GM12872 (cell line): Measurements from ENCODE around the gene MLLT1.

ENCODE experiments used
- TF ChIP-seq, protein P1 (sequence below): IDR thresholded peaks from 3 replicates; pipeline ENCODE4 v1.5.1; 2011; ENCODE audit warnings: low read depth, mild to moderate bottlenecking, low read length, moderate library complexity; ENCODE audit not compliant: insufficient read depth

MLLT1 gene

DNA sequence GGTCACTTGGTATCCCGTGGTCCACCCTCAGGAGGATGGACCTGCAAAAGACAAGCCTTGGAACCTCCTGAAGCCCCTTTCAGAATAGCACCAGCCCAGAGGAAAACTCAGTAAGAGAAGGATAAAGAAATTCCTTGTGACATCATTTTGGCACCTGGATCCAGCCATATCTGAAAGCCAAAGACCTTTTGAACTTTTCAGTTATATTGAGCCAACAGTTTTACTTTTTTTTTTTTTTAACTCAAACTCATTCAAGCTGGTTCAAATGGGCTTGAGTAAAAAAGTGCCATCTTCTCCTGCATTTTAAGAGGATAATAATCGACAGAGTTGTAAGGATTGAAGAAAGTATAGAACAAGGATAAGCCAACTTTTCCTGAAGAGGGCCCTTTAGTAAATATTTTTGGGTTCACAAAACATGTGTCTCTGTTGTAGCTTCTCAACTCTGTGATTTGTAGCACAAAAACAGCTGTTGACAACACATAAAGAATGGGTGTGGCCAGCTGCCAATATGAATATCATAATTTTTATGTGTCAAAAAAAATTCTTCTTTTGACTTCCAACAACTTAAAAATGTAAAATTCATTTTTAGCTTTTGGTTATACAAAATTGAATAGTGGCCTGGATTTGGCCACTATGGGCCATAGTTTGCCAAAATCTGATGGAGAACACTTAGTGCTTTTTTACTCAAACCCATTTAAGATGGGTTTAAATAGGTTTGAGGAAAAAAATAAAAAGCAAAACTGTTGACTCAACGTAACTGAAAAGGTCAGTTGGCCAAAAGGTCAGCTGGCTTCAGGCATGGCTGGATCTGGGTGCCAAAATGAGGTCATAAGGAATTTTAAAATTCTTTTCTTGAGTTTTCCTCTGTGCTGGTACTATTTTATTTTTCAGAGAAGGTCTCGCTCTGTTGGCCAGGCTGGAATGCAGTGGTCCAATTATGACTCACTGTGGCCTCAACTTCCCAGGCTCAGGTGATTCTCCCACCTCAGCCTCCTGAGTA lies 93.6 kb downstream of the MLLT1 start:
- TF ChIP-seq, protein P1, sequence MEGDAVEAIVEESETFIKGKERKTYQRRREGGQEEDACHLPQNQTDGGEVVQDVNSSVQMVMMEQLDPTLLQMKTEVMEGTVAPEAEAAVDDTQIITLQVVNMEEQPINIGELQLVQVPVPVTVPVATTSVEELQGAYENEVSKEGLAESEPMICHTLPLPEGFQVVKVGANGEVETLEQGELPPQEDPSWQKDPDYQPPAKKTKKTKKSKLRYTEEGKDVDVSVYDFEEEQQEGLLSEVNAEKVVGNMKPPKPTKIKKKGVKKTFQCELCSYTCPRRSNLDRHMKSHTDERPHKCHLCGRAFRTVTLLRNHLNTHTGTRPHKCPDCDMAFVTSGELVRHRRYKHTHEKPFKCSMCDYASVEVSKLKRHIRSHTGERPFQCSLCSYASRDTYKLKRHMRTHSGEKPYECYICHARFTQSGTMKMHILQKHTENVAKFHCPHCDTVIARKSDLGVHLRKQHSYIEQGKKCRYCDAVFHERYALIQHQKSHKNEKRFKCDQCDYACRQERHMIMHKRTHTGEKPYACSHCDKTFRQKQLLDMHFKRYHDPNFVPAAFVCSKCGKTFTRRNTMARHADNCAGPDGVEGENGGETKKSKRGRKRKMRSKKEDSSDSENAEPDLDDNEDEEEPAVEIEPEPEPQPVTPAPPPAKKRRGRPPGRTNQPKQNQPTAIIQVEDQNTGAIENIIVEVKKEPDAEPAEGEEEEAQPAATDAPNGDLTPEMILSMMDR, result no peak

DNA sequence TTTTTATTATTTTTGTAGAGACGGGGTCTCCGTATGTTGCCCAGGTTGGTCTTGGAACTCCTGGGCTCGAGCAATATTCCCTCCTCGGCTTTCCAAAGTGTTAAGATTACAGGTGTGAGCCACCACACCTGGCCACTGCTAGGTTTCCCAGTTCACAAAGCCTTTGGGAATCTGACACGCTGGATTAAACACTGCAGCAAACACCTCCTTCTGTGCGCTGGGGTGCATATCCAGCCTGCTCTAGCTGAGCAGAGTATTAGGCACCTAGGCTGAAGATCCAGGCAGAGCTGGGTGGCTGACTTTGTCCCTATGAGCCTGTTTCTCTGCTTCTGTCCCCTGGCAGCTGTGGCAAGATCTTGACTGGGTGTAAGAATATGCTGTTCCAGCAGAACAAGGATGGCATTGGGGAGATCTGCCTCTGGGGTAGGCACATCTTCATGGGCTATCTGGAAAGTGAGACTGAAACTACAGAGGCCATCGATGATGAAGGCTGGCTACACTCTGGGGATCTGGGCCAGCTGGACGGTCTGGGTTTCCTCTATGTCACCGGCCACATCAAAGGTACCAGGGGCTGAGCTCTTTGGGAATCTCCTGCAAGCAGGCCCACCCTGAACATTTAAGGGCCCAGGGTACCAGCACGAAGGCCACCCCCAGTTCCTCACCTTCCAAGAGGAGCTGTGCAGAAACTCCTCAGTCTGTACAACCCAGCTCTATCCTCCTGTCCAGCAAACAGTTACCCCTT lies 94.5 kb downstream of the MLLT1 start:
- TF ChIP-seq, protein P1, result no peak

DNA sequence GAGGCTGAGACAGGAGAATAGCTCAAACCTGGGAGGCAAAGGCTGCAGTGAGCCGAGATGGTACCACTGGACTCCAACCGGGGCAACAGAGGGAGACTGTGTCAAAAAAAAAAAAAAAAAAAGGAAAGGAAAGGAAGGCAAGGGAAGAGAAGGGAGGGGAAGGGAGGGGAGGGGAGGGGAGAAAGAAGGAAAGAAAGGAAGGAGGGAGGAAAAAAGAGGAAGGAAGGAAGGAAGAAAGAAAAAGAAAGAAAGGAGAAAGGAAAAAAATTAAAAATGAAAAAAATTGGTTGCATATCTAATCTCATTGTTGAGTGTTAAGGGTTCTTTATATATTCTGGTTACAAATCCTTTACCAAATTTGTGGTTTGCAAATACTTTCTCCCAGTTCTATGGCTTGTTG lies 98.7 kb downstream of the MLLT1 start:
- TF ChIP-seq, protein P1, result no peak

DNA sequence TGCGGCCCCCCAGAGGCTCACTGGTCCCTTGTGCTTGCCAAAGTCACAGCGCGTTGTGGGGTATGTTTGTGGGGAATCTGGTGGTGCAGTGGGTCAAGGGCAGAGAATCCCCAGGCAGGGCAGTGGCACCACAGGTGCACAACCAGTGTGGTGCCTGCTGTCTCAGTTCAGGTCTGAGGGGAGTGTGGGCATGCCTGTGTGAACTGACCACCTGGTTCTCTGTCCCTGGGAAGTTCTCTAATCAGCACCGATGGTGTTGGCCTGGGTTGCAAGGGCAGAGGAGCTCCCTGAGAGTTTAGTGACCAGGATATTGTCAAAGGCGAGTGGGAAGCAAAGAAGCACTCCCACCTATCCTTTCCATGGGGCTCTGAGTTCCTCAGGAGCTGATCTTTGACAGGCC lies 106.6 kb downstream of the MLLT1 start:
- TF ChIP-seq, protein P1, result no peak

DNA sequence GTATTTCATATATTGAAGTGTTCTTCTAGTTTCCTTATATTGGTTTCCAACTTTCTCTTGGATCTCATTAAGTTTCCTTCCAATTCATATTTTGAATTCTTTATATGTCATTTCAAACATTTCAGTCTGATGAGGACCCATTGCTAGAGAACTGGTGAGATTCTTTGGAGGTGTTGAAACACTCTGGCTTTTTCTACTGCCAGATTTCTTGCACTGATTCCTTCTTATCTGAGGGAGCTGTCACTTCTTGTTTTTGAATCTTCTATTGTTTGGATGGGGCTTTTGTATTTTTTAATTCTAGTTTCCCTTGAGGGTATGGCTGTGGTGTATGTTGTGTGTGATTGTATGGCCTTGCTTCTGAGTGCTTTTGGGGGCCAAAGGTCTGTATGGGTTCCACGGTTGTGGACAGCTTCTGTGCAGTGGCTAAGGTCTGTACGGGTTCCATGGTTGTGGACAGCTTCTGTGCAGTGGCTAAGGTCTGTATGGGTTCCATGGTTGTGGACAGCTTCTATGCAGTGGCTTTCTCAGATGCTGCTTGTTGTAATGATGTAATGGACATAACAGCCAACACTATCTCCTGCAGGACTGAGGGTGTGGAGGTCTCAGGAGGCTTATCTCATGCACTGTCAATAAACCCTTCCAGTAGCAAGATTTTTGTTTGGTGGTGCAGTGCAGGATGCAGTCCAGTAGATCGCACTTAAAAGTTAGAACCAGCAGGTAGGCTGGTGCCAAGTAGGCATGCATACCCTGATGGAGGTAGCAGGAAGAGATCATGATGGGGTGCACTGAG lies 107.5 kb downstream of the MLLT1 start:
- TF ChIP-seq, protein P1, result no peak

DNA sequence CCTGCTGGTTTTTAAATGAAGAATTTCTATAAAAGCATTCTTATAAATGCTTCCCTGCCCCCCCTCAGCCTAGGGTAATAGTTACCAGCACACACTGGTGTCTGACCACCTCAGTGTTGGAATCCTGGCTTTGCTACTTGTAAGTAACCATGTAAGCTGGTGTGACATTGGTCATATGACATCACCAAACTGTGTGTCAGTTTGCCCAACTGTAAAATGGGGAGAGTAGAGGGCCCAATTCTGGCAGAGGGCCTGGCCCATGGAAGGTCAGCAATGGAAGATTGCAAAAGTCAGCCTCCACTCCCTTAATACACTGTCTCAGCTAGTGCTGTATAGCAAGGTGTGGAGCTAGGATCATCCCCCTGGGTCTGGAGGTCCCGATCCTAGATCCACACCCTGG lies 112.7 kb downstream of the MLLT1 start:
- TF ChIP-seq, protein P1, result no peak

DNA sequence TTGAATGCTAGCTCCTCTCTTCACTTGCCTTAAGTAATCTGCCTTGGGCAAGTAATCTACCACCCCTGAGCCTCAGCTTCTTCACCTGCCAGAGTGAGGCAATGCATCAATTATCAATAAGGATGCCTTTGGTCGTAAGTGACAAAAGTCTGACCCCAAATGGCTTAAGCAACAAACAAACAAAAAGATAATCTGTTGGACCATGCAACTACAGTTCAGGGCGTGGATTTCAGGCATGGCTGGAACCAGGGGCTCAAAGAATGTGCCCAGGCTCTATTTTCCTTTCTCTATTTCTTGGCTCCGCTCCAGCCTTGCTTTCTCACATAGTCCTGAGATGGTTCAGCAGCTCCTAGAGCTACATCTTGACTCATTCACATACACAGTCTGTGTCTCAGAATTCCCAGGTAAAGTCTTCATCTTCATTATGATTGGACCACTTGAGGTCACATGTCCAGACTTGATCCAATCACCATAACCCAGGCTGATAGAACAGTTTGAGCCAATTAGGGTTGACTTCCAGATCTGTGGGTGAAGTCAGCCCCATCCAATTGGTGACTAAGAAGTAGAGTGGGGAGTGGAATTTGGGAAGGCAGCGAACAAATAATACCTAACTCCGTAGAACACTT lies 114.8 kb downstream of the MLLT1 start:
- TF ChIP-seq, protein P1, result no peak
